ENCODE results near the gene STX2.

DNA sequence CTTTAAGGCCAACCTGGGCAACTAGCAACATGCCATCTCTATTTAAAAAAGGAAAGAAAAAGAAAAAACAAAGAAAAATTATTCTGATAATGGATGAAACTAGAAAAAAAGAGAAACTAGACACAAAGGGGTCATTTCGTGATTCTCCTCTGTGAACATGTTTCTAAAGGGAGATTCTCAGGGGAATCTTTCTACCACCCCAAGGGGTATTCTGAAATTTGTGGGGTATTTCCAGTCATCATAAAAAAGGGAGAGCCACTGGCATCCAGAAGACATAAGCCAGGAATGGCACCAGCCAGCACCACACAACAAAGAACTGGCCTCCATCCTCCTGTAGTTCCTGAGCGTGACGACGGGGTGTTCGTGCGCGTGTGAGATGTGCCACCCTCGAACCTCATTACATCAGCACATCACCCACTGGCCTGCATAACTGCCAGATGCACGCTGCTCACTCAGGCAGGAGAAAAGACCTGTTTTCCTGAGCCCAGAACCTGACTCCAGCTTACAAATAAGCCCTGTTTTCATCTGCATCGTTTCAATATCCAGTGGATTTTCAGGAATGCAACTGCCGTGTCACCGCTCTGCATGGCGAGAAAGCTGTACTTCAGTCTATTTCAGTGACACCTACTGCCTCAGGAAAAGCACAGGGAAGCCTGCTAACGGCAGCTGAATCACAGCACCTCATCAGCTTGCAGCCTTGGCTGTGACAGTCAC is 23.9 kb downstream of the STX2 start:
- TF ChIP-seq EZH2phosphoT487 (IDR thresholded peaks at IDR 0.05; ENCODE audit: borderline replicate concordance): no peak
- TF ChIP-seq, protein P1, sequence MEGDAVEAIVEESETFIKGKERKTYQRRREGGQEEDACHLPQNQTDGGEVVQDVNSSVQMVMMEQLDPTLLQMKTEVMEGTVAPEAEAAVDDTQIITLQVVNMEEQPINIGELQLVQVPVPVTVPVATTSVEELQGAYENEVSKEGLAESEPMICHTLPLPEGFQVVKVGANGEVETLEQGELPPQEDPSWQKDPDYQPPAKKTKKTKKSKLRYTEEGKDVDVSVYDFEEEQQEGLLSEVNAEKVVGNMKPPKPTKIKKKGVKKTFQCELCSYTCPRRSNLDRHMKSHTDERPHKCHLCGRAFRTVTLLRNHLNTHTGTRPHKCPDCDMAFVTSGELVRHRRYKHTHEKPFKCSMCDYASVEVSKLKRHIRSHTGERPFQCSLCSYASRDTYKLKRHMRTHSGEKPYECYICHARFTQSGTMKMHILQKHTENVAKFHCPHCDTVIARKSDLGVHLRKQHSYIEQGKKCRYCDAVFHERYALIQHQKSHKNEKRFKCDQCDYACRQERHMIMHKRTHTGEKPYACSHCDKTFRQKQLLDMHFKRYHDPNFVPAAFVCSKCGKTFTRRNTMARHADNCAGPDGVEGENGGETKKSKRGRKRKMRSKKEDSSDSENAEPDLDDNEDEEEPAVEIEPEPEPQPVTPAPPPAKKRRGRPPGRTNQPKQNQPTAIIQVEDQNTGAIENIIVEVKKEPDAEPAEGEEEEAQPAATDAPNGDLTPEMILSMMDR (conservative IDR thresholded peaks at IDR 0.05; ENCODE audit: low read length): no peak

Data from Loucy (cell line).